CD4-positive, alpha-beta T cell treated with Interleukin-17A for 1 hour (primary cell): Measurements from ENCODE around the gene THSD7B.
"Not testable (repeated sequence)": the region's sequence is repeated elsewhere in the genome, so short reads cannot be mapped to it uniquely, and the experiment has no call there.

Source experiments
- DNase-seq: peaks from one replicate; pipeline ENCODE4 v3.0.0-alpha.2; 2020

Gene THSD7B

GRCh38 chr2:137638932-137639331 is 873.6 kb downstream of the THSD7B start:
- DNase-seq, result no peak

- DNase-seq, result no peak
Measured at GRCh38 chr2:137644731-137645130, 879.4 kb downstream of the THSD7B start.

DNA sequence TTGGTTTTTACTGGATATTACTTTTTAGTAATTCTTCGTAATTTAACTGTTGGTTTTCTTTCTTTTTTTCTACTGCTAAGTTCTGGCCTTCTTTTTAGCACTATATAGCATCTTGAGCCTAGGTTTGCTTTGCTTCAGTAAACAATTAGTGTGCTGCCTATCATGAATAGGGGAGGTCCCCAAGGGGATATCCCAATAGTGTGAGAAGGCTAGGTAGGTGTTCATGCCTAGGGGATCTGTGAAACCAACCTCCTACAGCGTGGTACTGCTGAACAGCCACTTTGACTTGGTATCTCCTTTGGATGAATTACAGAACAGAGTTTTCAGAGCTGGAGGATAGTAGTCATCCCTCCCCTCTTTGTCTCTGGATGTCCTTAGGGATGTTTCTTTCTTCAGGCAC is 888.7 kb downstream of the THSD7B start:
- no peak for DNase-seq

GRCh38 chr2:137655814-137656213 is 890.5 kb downstream of the THSD7B start:
- DNase-seq, result no peak

- DNase-seq, result no peak
Measured at GRCh38 chr2:137658433-137658832, 893.1 kb downstream of the THSD7B start.

GRCh38 chr2:137659616-137660015 is 894.3 kb downstream of the THSD7B start:
- no peak for DNase-seq

- DNase-seq, result no peak
Measured at GRCh38 chr2:137670111-137670510, 904.8 kb downstream of the THSD7B start.

GRCh38 chr2:137672989-137673552 is 907.7 kb downstream of the THSD7B start:
- DNase-seq, result no peak

DNA sequence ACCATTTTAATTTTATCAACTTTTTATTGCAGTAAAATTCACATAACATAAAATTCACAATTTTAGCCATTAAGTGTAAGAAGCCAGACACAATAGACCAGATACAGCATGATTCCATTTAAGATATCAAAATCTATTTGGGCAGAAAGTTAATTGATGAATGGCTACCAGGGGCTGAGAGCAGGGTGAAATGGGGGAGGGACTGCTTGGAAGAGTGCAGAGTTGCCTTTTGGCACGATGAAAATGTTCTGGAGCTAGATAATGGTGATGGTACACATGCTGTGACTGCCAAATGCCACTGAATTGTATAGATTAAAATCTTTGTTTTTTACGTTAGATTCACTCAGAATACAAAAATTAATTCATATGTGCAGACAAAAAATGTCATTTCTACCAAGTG is 909.6 kb downstream of the THSD7B start:
- no peak for DNase-seq

DNA sequence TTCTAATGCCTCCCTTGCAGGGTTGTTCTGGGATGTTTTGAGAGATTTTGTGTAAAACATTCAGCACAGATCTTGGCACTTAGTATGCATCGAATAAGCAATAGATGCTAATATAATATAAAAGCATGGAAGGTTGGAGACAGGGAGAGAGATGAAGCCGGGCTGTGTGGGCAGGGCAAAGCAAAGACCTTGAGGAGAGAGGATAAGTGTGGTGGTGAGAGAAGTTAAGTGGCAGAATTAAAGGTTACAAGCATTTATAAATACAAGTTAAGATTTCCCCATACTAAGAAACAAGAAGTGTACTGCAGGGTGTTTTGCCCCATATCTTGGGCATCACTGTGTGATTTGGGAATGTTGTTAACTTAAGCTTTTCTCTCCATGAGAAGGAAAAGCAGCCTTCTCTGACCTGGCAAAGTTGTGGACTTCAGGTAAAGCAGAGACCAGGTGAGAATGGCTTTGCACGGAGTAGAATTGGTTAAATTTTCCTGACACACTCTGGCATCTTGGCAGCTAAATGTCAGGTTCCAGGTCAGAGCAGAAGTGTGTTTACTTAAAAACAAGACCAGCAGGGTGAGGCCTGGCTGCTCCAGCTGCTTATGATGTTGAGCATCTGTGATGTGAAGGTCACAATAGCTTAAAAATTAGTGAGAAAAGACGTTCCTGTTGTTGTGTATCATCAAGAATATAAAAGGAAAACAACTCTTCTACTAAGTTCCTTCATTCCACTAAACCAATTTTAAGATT is 910.4 kb downstream of the THSD7B start:
- no peak for DNase-seq

- no peak for DNase-seq
Measured at GRCh38 chr2:137676346-137676745, 911.0 kb downstream of the THSD7B start.

GRCh38 chr2:137677466-137677865 is 912.1 kb downstream of the THSD7B start:
- no peak for DNase-seq

DNA sequence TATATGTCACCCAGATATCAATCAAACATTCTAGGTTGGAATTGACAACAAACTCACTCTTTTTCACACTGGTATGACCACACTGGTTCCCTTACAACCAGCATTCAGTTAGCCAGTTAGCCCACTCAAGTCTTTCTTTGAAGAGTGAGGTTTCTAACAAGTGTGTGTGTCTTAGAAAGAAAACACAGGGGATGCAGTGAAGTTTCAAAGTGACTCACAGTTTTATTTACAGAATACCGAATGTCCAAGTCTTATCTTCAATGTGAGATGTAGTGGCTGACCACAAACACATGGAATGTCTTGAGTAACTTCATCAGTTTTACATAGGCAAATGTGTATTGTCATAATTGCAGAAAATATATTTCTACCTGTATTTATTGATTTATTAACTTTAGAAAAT is 924.2 kb downstream of the THSD7B start:
- no peak for DNase-seq

DNA sequence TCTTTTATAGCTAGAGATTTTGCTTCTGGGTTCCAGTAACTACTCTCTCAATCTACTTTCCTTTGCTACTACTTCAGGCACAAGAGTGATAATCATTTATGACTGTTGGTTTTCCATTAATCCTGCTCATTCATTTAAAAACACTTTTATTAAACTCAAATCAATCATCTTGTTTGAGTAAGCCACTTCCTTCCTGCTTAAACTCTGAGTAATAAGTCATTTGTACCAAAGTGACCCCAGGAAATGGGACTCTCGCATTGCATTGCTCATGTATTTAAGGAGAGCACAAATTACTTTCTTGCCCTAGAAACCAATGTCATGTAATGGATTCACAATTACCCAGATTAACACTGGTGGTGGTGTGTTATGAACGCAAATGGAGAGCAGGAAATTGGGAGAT is 928.2 kb downstream of the THSD7B start:
- DNase-seq, result no peak

GRCh38 chr2:137696916-137697315 is 931.6 kb downstream of the THSD7B start:
- no peak for DNase-seq

- not testable (repeated sequence) for DNase-seq
Measured at GRCh38 chr2:137700250-137700649, 934.9 kb downstream of the THSD7B start.

GRCh38 chr2:137700681-137701080 is 935.3 kb downstream of the THSD7B start:
- DNase-seq, result no peak

DNA sequence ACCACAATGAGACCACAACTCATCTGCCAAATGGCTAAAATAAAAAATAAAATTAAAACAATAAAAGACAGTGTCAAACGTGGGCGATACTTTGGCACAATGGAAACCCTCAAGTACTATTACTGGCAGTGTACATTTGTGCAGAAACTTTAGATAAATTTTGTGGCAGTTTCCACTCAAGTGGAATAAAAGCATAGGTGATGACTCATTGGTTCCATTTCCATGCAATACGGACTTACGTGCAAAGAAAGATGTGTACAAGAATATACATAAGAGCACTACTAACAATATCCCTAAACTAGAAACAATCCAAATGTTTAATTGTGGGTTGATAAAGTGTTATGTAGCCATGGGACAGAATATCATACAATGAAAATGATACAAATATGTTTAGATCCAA is 940.0 kb downstream of the THSD7B start:
- no peak for DNase-seq

- no peak for DNase-seq
Measured at GRCh38 chr2:137706786-137707613, 941.7 kb downstream of the THSD7B start.

DNA sequence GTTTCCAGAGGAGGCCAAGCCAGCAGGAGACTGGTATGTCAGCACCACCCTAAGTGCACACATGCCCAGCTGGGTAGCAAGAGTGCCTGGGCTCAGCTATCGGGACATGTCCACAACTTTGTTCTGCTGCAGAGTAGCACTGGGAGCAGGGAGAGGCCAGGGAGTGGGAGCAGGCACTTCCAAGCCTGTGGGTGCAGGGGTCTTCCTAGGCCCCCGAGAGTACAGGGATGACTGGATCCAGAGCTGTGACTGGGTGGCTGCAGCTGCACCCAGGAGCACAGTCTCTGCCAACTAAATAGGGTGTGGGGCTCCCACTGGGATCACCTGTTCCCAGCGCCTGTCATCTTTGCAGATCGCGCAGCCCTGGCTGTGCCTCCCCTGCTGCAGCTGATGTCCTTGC is 943.0 kb downstream of the THSD7B start:
- DNase-seq, result no peak

DNA sequence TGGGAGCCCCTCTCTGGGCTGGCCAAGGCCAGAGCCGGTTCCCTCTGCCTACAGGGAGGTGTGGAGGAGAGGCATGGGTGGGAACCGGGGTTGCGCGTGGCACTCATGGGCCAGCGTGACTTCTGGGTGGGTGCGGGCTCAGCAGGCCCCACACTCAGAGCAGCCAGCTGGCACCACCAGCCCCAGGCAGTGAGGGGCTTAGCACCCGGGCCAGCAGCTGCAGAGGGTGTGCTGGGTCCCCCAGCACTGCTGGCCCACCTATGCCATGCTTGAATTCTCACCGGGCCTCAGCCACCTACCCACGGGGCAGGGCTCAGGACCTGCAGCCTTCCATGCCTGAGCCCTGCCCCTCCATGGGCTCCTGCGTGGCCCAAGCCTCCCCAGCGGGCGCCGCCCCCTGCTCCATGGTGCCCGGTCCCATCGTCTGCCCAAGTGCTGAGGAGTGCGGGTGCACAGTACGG is 950.4 kb downstream of the THSD7B start:
- DNase-seq, result no peak

- no peak for DNase-seq
Measured at GRCh38 chr2:137718786-137719185, 953.4 kb downstream of the THSD7B start.

GRCh38 chr2:137721733-137722132 is 956.4 kb downstream of the THSD7B start:
- no peak for DNase-seq

GRCh38 chr2:137724912-137725311 is 959.6 kb downstream of the THSD7B start:
- DNase-seq, result no peak
